Measurements from ENCODE around the gene UBE2E3. TPM values are rescaled to one million over a fixed set of nuclear protein-coding genes. Genes with fewer than 3 reads are reported as not detected.

The UBE2E3 gene
- total and polyA plus RNA-seq, 2 of the 13 experiments (the other 11 are each of a cell fraction or from before 2014, with no cell fraction given) = 45.7 to 92.6 TPM

DNA sequence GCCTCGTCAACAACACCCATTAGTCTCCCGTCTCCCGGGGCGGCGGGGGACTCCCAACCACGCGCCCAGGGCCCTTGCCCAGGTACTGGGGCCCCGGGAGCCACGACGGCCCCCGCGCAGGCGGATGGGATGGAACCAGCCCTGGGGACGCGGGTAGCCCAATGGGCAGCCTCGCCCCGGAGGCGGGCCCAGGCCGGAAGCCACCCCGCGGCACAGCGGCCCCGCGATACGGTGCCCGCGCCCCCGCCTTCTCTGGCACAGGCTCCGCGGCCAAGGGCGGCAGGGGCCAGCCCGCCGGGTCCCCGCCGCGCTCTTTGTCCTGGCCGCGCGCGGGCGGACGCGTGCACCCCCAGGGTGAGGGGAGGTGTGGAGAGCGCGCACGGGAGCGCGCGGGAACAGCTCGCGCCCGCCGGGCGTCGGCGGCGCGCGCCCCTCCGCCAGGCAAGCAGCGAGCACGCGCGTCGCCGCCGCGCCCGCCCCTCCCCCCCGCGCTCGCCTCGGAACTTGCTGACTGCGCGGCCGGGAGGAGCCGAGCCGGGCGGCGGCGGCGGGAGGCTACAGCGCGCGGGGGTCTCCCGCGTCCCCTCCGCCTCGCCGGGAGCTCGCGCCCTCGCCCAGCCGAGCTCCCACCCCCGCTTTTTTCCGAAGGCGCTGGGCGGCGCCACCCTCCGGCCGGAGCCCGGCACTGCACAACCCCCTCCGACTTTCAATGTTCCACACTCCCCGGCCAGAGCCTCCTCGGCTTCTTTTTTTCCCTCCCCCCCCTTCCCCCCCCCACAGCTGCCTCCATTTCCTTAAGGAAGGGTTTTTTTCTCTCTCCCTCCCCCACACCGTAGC is at the start of gene UBE2E3 (continued):
- TF ChIP-seq, protein P1, sequence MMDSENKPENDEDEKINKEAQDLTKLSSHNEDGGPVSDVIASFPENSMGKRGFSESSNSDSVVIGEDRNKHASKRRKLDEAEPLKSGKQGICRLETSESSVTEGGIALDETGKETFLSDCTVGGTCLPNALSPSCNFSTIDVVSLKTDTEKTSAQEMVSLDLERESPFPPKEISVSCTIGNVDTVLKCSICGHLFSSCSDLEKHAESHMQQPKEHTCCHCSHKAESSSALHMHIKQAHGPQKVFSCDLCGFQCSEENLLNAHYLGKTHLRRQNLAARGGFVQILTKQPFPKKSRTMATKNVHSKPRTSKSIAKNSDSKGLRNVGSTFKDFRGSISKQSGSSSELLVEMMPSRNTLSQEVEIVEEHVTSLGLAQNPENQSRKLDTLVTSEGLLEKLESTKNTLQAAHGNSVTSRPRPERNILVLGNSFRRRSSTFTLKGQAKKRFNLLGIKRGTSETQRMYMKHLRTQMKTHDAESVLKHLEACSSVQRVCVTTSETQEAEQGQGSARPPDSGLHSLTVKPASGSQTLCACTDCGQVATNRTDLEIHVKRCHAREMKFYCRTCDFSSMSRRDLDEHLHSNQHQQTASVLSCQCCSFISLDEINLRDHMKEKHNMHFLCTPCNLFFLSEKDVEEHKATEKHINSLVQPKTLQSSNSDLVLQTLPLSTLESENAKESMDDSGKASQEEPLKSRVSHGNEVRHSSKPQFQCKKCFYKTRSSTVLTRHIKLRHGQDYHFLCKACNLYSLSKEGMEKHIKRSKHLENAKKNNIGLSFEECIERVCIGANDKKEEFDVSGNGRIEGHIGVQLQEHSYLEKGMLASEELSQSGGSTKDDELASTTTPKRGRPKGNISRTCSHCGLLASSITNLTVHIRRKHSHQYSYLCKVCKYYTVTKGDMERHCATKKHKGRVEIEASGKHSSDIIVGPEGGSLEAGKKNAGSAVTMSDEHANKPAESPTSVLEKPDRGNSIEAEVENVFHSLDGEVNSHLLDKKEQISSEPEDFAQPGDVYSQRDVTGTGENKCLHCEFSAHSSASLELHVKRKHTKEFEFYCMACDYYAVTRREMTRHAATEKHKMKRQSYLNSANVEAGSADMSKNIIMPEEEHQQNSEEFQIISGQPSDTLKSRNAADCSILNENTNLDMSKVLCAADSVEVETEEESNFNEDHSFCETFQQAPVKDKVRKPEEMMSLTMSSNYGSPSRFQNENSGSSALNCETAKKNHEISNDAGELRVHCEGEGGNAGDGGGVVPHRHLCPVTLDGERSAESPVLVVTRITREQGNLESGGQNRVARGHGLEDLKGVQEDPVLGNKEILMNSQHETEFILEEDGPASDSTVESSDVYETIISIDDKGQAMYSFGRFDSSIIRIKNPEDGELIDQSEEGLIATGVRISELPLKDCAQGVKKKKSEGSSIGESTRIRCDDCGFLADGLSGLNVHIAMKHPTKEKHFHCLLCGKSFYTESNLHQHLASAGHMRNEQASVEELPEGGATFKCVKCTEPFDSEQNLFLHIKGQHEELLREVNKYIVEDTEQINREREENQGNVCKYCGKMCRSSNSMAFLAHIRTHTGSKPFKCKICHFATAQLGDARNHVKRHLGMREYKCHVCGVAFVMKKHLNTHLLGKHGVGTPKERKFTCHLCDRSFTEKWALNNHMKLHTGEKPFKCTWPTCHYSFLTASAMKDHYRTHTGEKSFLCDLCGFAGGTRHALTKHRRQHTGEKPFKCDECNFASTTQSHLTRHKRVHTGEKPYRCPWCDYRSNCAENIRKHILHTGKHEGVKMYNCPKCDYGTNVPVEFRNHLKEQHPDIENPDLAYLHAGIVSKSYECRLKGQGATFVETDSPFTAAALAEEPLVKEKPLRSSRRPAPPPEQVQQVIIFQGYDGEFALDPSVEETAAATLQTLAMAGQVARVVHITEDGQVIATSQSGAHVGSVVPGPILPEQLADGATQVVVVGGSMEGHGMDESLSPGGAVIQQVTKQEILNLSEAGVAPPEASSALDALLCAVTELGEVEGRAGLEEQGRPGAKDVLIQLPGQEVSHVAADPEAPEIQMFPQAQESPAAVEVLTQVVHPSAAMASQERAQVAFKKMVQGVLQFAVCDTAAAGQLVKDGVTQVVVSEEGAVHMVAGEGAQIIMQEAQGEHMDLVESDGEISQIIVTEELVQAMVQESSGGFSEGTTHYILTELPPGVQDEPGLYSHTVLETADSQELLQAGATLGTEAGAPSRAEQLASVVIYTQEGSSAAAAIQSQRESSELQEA (CRISPR knock-in tag; IDR thresholded peaks at IDR 0.05; ENCODE audit: not compliant biosample characterization) = no peak
- no peak for TF ChIP-seq ZNF136 (CRISPR knock-in tag; IDR thresholded peaks at IDR 0.05; ENCODE audit: low read depth)
- no peak for TF ChIP-seq ZNF337 (CRISPR knock-in tag; IDR thresholded peaks at IDR 0.05; ENCODE audit: borderline replicate concordance, low read depth)
- peak; percentile 80; the same call in 1 of the 2 replicates for TF ChIP-seq ZMAT3 (CRISPR knock-in tag; conservative IDR thresholded peaks at IDR 0.05)
- TF ChIP-seq ZNF510 (CRISPR knock-in tag; IDR thresholded peaks at IDR 0.05; ENCODE audit: low read depth) = 0 out of 2 replicates have a peak, but pooled peaks have one; percentile 66
- TF ChIP-seq KLF12 (CRISPR knock-in tag; IDR thresholded peaks at IDR 0.05; ENCODE audit: borderline replicate concordance) = no peak
- 0 out of 2 replicates have a peak, but pooled peaks have one; percentile 74 for TF ChIP-seq ZNF501 (CRISPR knock-in tag; IDR thresholded peaks at IDR 0.05)
- TF ChIP-seq KDM6A (CRISPR knock-in tag; IDR thresholded peaks at IDR 0.05; ENCODE audit: low read depth) = no peak
- TF ChIP-seq KLF6 (CRISPR knock-in tag; IDR thresholded peaks at IDR 0.05) = peak; percentile 44; the same call in 1 of the 2 replicates
- TF ChIP-seq SNAI1 (CRISPR knock-in tag; IDR thresholded peaks at IDR 0.05; ENCODE audit: borderline replicate concordance) = no peak
- TF ChIP-seq, protein P2, sequence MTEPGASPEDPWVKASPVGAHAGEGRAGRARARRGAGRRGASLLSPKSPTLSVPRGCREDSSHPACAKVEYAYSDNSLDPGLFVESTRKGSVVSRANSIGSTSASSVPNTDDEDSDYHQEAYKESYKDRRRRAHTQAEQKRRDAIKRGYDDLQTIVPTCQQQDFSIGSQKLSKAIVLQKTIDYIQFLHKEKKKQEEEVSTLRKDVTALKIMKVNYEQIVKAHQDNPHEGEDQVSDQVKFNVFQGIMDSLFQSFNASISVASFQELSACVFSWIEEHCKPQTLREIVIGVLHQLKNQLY (CRISPR knock-in tag; IDR thresholded peaks at IDR 0.05) = no peak
- TF ChIP-seq, protein P3, sequence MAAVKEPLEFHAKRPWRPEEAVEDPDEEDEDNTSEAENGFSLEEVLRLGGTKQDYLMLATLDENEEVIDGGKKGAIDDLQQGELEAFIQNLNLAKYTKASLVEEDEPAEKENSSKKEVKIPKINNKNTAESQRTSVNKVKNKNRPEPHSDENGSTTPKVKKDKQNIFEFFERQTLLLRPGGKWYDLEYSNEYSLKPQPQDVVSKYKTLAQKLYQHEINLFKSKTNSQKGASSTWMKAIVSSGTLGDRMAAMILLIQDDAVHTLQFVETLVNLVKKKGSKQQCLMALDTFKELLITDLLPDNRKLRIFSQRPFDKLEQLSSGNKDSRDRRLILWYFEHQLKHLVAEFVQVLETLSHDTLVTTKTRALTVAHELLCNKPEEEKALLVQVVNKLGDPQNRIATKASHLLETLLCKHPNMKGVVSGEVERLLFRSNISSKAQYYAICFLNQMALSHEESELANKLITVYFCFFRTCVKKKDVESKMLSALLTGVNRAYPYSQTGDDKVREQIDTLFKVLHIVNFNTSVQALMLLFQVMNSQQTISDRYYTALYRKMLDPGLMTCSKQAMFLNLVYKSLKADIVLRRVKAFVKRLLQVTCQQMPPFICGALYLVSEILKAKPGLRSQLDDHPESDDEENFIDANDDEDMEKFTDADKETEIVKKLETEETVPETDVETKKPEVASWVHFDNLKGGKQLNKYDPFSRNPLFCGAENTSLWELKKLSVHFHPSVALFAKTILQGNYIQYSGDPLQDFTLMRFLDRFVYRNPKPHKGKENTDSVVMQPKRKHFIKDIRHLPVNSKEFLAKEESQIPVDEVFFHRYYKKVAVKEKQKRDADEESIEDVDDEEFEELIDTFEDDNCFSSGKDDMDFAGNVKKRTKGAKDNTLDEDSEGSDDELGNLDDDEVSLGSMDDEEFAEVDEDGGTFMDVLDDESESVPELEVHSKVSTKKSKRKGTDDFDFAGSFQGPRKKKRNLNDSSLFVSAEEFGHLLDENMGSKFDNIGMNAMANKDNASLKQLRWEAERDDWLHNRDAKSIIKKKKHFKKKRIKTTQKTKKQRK (IDR thresholded peaks at IDR 0.05; ENCODE audit: low read length) = no peak
- TF ChIP-seq, protein P4, sequence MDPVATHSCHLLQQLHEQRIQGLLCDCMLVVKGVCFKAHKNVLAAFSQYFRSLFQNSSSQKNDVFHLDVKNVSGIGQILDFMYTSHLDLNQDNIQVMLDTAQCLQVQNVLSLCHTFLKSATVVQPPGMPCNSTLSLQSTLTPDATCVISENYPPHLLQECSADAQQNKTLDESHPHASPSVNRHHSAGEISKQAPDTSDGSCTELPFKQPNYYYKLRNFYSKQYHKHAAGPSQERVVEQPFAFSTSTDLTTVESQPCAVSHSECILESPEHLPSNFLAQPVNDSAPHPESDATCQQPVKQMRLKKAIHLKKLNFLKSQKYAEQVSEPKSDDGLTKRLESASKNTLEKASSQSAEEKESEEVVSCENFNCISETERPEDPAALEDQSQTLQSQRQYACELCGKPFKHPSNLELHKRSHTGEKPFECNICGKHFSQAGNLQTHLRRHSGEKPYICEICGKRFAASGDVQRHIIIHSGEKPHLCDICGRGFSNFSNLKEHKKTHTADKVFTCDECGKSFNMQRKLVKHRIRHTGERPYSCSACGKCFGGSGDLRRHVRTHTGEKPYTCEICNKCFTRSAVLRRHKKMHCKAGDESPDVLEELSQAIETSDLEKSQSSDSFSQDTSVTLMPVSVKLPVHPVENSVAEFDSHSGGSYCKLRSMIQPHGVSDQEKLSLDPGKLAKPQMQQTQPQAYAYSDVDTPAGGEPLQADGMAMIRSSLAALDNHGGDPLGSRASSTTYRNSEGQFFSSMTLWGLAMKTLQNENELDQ (CRISPR knock-in tag; IDR thresholded peaks at IDR 0.05; ENCODE audit: borderline replicate concordance) = no peak
- no peak for TF ChIP-seq XBP1 (CRISPR knock-in tag; IDR thresholded peaks at IDR 0.05)
